GM08714 (cell line): Measurements from ENCODE around the gene C10orf90.
"Not testable (repeated sequence)": the region's sequence is repeated elsewhere in the genome, so short reads cannot be mapped to it uniquely, and the experiment has no call there.

Source experiments
- H3K4me3 ChIP-seq: fragments of 200-500 bp; sonication (Bioruptor generic); 2 replicates; pipeline ENCODE4 v1.5.1; 2014; ENCODE audit warnings: mild to moderate bottlenecking, low read length, inconsistent platforms
- ZNF274 ChIP-seq: IDR thresholded peaks from 2 replicates; pipeline ENCODE4 v1.6.1; 2012; ENCODE audit warnings: mild to moderate bottlenecking, low read depth, low read length

Gene C10orf90

DNA sequence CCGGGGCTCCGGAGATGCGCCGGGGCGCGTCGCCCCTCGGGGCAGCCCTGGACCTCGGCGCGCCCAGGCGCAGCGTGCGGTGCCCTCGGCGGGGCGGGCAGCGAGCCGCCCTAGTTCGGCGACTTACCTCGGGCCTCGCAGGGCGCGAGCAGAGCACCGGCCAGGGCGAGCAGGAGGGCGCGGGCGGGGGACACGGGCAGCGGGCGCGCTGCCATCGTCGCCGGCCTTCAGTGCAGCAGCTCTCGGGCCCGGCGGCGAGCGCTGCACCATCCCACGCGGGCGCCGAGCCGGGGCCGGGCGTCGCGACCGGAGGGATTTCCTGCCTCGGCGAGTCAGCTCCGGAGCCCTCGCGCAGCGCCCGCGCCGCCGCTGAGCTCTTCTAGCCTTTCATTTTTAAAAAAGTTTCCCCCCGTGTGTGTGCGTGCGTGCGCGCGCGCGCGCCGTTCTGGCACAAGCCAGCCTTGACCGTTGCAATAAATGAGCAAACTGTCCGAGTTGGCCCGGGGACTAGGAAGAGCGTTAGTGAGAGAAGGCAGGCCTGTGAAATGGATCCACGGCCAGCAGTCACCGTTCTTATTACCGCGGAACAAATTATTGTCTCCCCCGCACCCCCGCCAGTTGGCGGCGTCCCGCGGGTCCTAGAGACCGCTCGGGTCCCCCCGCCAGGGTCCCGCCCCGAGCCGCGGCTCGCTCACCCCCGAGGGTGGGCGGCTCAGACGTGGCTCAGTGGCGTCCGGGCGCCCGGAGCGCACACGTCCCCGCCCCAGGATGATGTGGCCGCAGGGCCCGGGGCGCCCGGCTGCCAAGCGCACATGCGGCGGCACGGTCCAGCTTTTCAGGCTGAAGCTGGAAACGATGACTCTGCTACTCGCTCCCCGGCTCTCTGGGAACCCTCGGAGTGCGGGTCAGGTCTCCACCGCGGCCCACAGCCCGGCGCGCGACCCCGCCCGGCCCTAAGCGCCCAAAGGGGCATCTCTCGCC, 282.3 kb downstream of the C10orf90 start, which contains the start of gene ADAM12:
ADAM12 (minus strand) TSS at position 547 of the 981 bp plus-strand sequence; CDS start at position 215, 332 bp downstream.
- no peak for TF ChIP-seq ZNF274
- H3K4me3 ChIP-seq = no peak within 1 kb of the TSS

DNA sequence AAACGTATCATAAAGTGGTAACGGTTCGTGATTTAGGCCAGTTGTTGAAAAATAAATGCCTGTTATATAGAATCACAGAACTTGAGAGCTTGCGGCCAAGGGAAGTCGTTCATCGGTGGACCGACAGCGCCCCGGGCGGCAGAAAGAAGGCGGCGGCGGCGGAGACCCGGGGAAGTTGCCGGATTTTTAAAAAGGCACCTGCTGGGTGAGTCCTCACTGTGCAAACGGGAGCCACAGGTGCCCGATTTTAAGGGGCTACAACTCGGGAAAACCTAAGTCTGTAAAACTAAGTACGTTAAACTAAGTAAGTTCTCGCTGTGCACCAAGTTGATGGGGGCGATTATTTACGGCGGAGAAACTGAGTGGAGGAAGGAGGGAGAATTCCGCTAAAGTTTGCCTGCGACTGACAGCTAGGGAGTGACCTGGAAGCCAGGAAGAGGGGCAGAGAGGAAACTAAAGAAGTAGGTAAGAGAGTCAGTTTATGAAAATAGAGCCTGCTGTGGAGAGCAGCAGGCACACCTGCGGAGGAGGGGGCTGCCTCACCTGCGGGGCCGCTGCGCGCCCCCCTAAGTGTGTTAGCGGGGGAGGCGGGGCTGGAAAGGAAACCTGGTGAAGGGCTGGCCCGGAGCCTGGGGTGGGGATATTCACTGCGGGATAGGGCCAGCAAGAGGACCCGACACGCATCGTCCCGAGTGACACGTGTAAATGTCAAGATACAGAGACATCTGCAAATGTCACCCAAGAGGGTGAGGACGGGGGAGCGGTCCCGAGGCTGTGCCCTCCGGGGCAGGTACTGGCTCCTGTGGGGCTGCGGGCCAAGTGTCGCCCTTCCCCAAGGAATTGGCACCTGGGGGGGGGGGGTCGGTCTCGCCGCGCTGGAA, 283.2 kb downstream of the C10orf90 start:
- H3K4me3 ChIP-seq = no peak overlapping the region
- no peak for TF ChIP-seq ZNF274

DNA sequence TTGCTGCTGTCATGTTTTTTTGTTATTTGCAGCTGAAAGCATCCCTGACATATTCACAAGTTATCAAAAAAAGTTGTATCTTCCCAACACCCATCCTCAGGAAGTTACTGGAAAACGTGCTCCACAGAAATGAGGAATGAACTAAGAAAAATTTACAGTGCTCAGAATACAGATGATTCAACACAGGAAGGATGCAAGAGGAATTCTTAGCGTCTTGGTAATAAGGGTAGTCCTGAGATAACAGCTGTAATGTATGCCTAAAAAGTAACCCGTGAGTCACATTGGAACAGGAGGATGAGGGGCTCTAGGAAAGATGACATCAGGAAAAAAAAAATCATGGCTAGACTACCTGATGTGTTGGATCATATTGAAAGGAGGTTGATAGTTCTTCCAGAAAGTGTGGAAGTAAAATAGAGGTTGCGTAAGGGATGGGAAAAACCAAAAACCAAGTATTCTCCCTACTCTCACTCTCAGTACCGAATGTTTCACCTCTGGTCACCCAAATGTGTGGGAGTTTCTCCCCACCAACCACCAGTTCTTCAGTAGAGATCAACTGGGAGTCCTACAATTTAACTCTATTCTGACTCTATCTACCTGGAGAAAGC, 286.1 kb downstream of the C10orf90 start:
- TF ChIP-seq ZNF274 = no peak
- no peak overlapping the region for H3K4me3 ChIP-seq

DNA sequence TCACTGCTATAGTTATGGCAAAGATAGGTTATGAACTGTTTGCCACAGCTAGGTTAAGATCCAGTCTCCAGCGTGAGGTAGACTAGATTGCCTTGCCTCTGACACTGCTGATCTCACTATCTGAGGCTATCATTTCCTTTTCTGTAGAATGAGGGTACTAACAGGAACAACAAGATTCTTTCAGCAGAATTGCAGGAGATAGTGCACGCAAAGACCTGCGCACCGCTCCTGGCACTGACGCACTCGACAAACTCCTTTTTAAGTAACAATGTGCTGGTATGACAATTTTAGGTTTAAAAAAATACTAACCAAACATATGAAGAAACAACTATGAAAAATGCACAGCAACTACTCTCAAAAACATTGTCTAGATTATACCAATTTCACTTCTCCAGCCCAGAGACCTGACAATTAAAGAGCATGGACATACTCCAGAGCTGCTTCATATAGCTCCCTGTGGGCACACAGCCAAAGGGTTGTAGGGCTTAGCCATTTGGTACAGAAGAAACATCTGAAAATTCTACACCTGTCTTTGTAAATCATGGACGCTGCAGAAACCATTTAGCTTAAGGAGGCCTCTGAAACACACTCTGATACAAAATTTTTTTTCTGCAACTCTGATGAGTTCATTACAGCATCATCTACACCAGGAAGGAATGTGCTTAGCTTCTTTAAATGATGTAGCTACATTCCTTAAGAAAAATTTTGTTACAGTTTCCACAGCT, 290.0 kb downstream of the C10orf90 start:
- no peak overlapping the region for H3K4me3 ChIP-seq
- TF ChIP-seq ZNF274 = no peak

DNA sequence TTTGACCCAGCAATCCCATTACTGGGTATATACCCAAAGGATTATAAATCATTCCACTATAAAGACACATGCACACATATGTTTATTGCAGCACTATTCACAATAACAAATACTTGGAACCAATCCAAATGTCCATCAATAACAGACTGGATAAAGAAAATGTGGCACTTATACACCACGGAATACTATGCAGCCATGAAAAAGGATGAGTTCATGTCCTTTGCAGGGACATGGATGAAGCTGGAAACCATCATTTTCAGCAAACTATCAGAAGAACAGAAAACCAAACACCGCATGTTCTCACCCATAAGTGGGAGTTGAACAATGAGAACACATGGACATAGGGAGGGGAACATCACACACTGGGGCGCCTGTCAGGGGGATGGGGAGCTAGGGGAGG, 291.3 kb downstream of the C10orf90 start:
- H3K4me3 ChIP-seq = not testable (repeated sequence)

DNA sequence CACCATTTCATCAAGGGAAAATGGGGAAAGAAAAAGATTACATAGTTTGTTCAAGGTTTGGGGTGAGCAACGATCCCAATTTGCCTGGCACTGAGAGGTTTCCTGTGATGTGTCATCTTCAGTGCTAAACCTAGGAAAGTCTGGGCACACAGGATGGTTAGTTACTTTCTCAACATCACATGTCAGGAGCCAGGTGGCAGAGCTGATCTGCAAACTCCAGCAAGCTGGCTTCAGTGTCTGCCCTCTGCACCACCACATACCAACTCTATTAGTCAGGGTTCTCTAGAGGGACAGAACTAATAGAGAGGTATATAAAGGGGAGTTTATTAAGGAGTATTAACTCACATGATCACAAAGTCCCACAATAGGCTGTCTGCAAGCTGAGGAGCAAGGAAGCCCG, 293.5 kb downstream of the C10orf90 start:
- no peak for TF ChIP-seq ZNF274
- no peak overlapping the region for H3K4me3 ChIP-seq

DNA sequence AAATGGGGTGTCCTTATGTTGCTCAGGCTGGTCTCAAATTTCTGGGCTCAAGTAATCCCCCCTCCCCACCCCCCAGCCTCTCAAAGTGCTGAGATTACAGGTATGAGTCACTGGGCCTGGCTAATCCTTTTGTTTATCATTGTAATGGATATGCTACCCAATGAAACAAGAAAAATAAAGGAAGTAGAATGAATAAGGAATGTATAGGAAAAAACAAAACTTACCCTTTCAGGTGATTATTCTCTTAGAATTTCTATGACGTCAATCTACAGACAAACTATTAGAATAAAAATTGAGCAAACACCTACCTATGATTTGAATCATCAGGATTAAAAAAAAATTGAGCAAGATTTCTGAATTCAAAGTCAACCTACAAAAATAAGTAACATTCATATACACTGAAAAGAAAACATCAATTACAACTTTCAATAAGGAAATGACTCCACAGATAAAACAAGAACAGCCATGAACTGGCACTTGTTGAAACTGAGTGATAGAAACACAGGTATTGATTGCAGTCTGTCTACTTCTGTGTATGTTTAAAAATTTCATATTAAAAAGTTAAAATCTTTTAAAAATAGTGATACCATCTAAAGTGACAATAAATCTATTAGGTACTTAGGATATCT, 294.5 kb downstream of the C10orf90 start:
- no peak overlapping the region for H3K4me3 ChIP-seq
- no peak for TF ChIP-seq ZNF274

DNA sequence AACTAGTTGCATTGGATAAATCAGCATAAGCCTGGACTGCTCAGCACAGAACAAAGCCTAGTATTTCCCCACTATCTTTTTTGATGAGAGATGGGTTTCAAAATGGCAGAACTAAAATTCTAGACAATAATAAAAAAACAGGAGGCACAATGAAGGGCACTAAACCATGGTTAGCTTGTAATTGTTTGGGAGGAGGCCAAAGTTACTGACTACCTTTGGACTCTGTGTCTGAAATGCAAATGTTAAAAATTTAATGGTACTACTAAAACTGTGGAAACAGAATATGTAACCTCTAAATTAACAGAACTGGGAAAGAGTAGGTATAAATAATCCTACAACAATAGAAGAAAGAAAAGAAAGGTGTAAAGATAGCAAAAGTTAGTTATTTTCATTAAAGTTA, 295.2 kb downstream of the C10orf90 start:
- no peak for TF ChIP-seq ZNF274
- H3K4me3 ChIP-seq = no peak overlapping the region
